MM.1S (cell line): Measurements from ENCODE around the gene PRSS56.

ENCODE experiments used
- DNase-seq: peaks from one replicate; pipeline ENCODE4 v3.0.0-alpha.2; 2015
- H2AFZ ChIP-seq: fragments of 300-600 bp; sonication (generic); 2 replicates; pipeline ENCODE4 v1.6.0; 2016; ENCODE audit warnings: antibody characterized with exemption, low read length
- H3F3A ChIP-seq: fragments of 300-600 bp; sonication (generic); 2 replicates; pipeline ENCODE4 v1.6.1; 2016; ENCODE audit warnings: mild to moderate bottlenecking, antibody characterized with exemption, low read length, moderate library complexity, mixed read lengths; ENCODE audit not compliant: insufficient read depth
- H3K27ac ChIP-seq: fragments of 300-600 bp; sonication (generic); 2 replicates; pipeline ENCODE4 v1.5.1; 2016; ENCODE audit warnings: mild to moderate bottlenecking, low read length
- H3K27me3 ChIP-seq: fragments of 300-600 bp; sonication (generic); replicated peaks from 2 replicates; pipeline ENCODE4 v1.6.0; 2016; ENCODE audit warnings: low read length; ENCODE audit not compliant: insufficient read depth
- H3K36me3 ChIP-seq: fragments of 300-600 bp; sonication (generic); replicated peaks from 2 replicates; pipeline ENCODE4 v1.6.1; 2016; ENCODE audit warnings: mild to moderate bottlenecking, low read length, mixed read lengths; ENCODE audit not compliant: insufficient read depth
- H3K4me1 ChIP-seq: fragments of 300-600 bp; sonication (generic); 2 replicates; pipeline ENCODE4 v1.6.1; 2016; ENCODE audit warnings: low read length, mixed read lengths
- H3K4me2 ChIP-seq: fragments of 300-600 bp; sonication (generic); 2 replicates; pipeline ENCODE4 v1.6.0; 2016; ENCODE audit warnings: low read depth, low read length
- H3K4me3 ChIP-seq: fragments of 300-600 bp; sonication (generic); 2 replicates; pipeline ENCODE4 v1.5.1; 2016; ENCODE audit warnings: low read length, mixed read lengths
- H3K79me2 ChIP-seq: fragments of 300-600 bp; sonication (generic); 2 replicates; pipeline ENCODE4 v1.6.1; 2016; ENCODE audit warnings: mixed run types, low read length, mixed read lengths
- H3K9ac ChIP-seq: fragments of 300-600 bp; sonication (generic); 2 replicates; pipeline ENCODE4 v1.6.1; 2016; ENCODE audit warnings: low read length, mixed read lengths
- H3K9me2 ChIP-seq: fragments of 300-600 bp; sonication (generic); replicated peaks from 2 replicates; pipeline ENCODE4 v1.6.1; 2016; ENCODE audit warnings: mild to moderate bottlenecking, low read length, mixed read lengths; ENCODE audit not compliant: insufficient read depth
- H3K9me3 ChIP-seq: fragments of 300-600 bp; sonication (generic); replicated peaks from 2 replicates; pipeline ENCODE4 v1.6.1; 2016; ENCODE audit warnings: mild to moderate bottlenecking, low read length, mixed read lengths; ENCODE audit not compliant: insufficient read depth
- H4K20me1 ChIP-seq: fragments of 300-600 bp; sonication (generic); 2 replicates; pipeline ENCODE4 v1.6.1; 2016; ENCODE audit warnings: mild to moderate bottlenecking, low read length, moderate library complexity, mixed read lengths; ENCODE audit not compliant: insufficient read depth
- CTCF ChIP-seq: fragments of 300-600 bp; sonication (generic); IDR thresholded peaks from 2 replicates; pipeline ENCODE4 v1.5.1; 2016; ENCODE audit warnings: antibody characterized with exemption, low read length, mixed read lengths
- EZH2 ChIP-seq: fragments of 300-600 bp; sonication (generic); optimal IDR thresholded peaks from 2 replicates; pipeline ENCODE3; 2017; ENCODE audit warnings: low read depth, mild to moderate bottlenecking, antibody characterized with exemption, low read length, mixed read lengths
- EZH2phosphoT487 ChIP-seq: fragments of 300-600 bp; sonication (generic); IDR thresholded peaks from 2 replicates; pipeline ENCODE4 v1.6.1; 2018; ENCODE audit warnings: antibody characterized with exemption, low read length

Gene PRSS56

GRCh38 chr2:232574674-232575403 lies 54.7 kb downstream of the PRSS56 start:
- Histone ChIP-seq H3K4me2 (no peak overlapping the region), H3K9me2 (no peaks in the 10 kb centered on the region), H2AFZ (no peak overlapping the region), H3K36me3 (no peaks in the 10 kb centered on the region), H4K20me1 (no peaks in the 10 kb centered on the region), H3K9ac (no peak overlapping the region), H3F3A (no peaks in the 10 kb centered on the region), H3K27me3 (no peaks in the 10 kb centered on the region), H3K27ac (no peak overlapping the region), H3K79me2 (no peaks in the 10 kb centered on the region), H3K4me3 (no peak overlapping the region), H3K4me1 (peaks cover 6% of the 10 kb centered on the region; the same call in 1 of the 2 replicates), H3K9me3 (no peaks in the 10 kb centered on the region)
- no peak for TF ChIP-seq EZH2phosphoT487
- TF ChIP-seq EZH2 = no peak
- no peak for TF ChIP-seq CTCF
- DNase-seq = no peak
